ENCODE results near the gene FAM47E.

Gene FAM47E

DNA sequence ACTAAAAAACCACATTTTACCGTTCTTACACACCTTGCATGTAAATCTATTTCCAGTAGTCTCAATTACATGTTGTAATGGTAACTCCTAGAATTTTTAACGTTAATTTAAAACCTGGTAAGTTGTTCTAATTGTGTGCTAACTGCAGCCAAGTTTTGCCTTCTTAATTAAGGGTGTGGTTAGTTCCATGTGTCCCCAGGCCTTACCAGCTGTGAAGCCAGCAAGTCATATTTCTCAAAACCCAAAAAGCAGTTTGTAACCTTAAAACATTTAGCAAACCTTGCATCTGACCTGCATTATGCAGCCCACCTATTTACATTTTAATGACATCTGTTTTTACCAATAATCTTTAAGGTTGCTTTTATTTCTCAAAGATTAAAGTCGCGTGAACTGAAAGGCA is 18.4 kb upstream of the FAM47E start:
- in situ Hi-C loops (cut with HindIII; ENCODE audit: low pct_ligation_motif_present, low sequenced_read_pairs), result no loop called here
- no peak for DNase-seq
- Histone ChIP-seq H3K36me3 (replicated peaks) (no peaks in the 10 kb centered on the region), H3K27ac (no peak overlapping the region), H3K4me3 (ENCODE audit: low read depth, low read length) (no peak overlapping the region), H3K27me3 (replicated peaks) (no peaks in the 10 kb centered on the region)
- TF ChIP-seq CTCF (IDR thresholded peaks at IDR 0.05; ENCODE audit: low read depth, low read length, missing control alignments), result no peak

DNA sequence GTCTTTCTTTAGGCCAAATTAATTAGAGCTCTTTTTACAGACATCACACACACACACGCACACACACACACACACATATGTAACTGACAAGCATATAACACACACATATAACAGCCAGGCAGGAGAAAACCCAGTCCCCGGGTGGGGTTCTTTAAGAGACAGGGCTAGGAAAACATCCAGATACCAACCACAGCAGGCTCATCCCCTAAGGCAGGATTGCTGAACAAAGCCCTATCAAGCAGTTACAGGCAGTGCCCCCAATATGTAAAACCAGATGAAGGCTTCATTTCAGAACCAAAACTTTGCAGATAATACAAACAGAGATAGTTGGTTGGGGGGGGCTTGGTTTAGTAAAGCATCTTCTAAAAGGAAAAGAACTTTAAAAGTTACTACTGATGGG is 18.0 kb upstream of the FAM47E start:
- H3K4me3 ChIP-seq (ENCODE audit: low read depth, low read length), result no peak overlapping the region
- H3K27me3 ChIP-seq (replicated peaks), result no peaks in the 10 kb centered on the region
- TF ChIP-seq CTCF (IDR thresholded peaks at IDR 0.05; ENCODE audit: low read depth, low read length, missing control alignments), result no peak
- DNase-seq, result no peak
- in situ Hi-C loops (cut with HindIII; ENCODE audit: low pct_ligation_motif_present, low sequenced_read_pairs), result no loop called here
- H3K36me3 ChIP-seq (replicated peaks), result no peaks in the 10 kb centered on the region
- no peak overlapping the region for H3K27ac ChIP-seq

GRCh38 chr4:76233967-76234678 is 17.4 kb upstream of the FAM47E start:
- Histone ChIP-seq H3K27ac (no peak overlapping the region), H3K36me3 (replicated peaks) (no peaks in the 10 kb centered on the region), H3K27me3 (replicated peaks) (no peaks in the 10 kb centered on the region), H3K4me3 (ENCODE audit: low read depth, low read length) (no peak overlapping the region)
- no peak for DNase-seq
- TF ChIP-seq CTCF (IDR thresholded peaks at IDR 0.05; ENCODE audit: low read depth, low read length, missing control alignments), result no peak
- in situ Hi-C loops (cut with HindIII; ENCODE audit: low pct_ligation_motif_present, low sequenced_read_pairs), result no loop called here

DNA sequence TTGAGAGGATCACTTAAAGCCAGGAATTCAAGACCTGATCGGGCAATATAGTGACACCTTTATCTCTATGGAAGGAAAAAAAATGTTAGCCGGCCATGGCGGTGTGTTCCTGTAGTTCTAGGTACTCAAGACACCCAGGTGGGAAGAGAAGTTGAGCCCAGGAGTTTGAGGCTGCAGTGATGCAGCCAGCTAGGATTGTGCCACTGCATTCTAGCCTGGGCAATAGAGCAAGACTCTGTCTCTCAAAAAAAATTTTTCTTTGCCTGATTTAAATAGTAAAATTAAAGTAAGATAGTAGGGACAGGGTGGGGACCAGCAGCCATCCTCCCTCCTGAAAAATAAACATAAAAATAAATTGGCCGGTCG is 16.9 kb upstream of the FAM47E start:
- in situ Hi-C loops (cut with HindIII; ENCODE audit: low pct_ligation_motif_present, low sequenced_read_pairs), result no loop called here
- no peak for TF ChIP-seq CTCF (IDR thresholded peaks at IDR 0.05; ENCODE audit: low read depth, low read length, missing control alignments)

GRCh38 chr4:76235407-76235806 is 16.1 kb upstream of the FAM47E start:
- in situ Hi-C loops (cut with HindIII; ENCODE audit: low pct_ligation_motif_present, low sequenced_read_pairs), result no loop called here
- Histone ChIP-seq H3K4me3 (ENCODE audit: low read depth, low read length) (no peak overlapping the region), H3K27ac (no peak overlapping the region), H3K36me3 (replicated peaks) (no peaks in the 10 kb centered on the region), H3K27me3 (replicated peaks) (no peaks in the 10 kb centered on the region)
- DNase-seq, result no peak
- no peak for TF ChIP-seq CTCF (IDR thresholded peaks at IDR 0.05; ENCODE audit: low read depth, low read length, missing control alignments)

More for the DNA sequence above, 16.9 kb upstream of the FAM47E start:
- DNase-seq, result no peak
- Histone ChIP-seq H3K27me3 (replicated peaks) (no peaks in the 10 kb centered on the region), H3K27ac (no peak overlapping the region), H3K36me3 (replicated peaks) (no peaks in the 10 kb centered on the region), H3K4me3 (ENCODE audit: low read depth, low read length) (no peak overlapping the region)

GRCh38 chr4:76235915-76236314 is 15.6 kb upstream of the FAM47E start:
- H3K27ac ChIP-seq, result no peak overlapping the region
- DNase-seq, result no peak
- no peak overlapping the region for H3K4me3 ChIP-seq (ENCODE audit: low read depth, low read length)

More at GRCh38 chr4:76235915-76236314, 15.6 kb upstream of the FAM47E start:
- no peaks in the 10 kb centered on the region for H3K36me3 ChIP-seq (replicated peaks)
- no peak for TF ChIP-seq CTCF (IDR thresholded peaks at IDR 0.05; ENCODE audit: low read depth, low read length, missing control alignments)
- in situ Hi-C loops (cut with HindIII; ENCODE audit: low pct_ligation_motif_present, low sequenced_read_pairs), result no loop called here
- no peaks in the 10 kb centered on the region for H3K27me3 ChIP-seq (replicated peaks)
